HG03565 (cell line): ENCODE data around the gene OR6A2.

Source experiments
- ATAC-seq: cut with Tn5 transposase; IDR thresholded peaks from one replicate; pipeline ENCODE4 v1.9.1; 2021; ENCODE audit warnings: mild to moderate bottlenecking, moderate library complexity; ENCODE audit not compliant: unreplicated experiment

The OR6A2 gene

DNA sequence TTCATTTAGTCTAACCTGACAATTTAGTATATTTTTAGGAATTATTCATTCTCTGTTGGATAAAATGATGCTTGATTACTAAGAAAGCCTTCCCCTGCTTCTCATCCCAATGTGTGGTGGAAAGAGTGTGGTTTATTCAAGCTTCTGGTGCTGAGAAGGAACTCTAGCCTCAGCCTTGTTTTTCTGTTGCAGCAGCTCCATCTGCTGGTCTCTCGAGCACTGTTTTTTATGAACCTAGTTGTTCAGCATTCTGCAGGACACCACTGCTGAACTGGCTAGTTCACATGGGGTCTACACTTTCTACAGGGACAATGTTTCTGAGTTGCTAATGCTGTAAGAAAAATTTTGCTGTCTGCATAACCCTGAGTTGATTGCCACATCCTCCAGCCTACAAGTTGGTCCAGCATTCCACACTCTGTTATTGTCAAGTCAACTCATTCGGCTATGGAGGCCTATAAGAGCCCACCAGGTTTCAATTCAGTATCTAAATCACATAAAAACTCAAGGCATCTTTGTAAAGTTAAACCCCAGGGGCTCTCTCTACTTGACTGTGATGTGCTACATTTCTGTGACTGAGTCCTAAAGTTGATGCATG, 42.0 kb downstream of the OR6A2 start:
- peak; percentile 77 for ATAC-seq

DNA sequence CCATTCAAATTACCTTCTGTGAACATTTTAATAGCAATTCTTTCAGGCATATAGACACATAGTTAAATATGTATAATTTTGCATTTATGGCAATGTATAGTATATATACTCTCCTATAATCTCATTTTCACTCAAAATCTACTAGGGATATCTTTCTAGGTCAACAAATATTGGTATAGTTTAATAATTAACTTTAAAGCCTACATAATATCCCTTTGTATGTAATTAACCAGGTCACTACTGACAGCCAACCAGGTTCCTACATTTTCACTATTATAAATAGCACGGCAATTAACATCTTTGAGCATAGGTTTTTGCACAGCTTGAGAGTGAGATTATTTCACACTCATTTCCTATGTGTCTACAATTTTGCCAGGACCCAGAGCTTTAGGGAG, 43.5 kb downstream of the OR6A2 start:
- ATAC-seq = no peak

DNA sequence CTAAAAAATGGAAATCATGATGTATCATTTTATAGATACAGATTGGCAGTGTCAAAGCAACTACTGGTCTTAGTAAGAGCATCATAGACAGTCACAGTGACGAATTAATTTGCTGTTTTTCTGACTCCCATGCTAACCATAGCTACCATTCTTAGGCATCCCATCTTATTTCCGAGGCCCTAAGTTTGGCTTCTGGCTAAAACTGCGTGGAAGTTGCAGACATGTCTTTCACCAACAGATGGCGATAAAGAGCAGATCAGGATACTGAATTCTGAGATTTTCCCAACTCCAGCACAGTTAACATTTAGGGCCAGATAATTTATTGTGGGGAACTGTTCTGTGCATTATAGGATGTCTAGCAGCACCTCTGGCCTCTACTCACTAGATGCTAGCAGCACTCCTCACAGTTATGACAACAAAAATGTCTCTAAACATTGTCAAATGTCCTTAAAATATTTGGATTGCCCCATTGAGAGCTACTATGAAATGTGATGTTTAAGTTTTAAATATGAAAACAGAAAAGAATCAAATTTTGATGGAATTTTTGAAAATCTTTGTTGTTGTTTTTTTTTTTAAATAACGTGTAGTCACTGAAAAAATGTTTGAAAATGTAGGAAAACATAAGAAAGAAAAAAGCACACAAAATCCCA, 44.1 kb downstream of the OR6A2 start:
- ATAC-seq = no peak

DNA sequence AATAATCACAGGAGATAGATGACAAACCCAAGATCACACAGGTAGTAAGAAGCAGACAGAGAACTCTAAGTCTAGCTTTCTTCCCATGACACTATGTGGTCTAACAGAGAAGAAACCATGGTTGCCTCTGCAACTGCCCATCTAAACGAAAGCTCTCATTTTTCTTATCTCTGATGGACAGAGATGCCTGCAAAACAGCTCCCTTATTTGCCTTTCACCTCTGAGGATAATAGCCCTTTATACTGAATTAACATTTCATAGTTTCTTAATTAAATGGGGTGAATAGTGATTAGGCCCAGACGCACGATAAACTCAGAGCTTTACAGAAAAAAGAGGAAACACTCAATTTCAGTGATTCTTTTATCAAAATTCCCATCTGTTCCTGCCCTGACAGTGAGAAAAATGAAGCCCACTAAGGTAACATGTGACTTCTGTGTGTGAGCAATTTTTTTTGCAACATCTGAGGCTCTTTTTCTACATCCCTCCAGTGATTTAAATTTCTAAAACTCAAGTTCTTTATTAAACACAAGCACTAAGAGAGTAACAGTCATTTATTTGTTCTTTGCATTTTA, 52.3 kb downstream of the OR6A2 start:
- no peak for ATAC-seq

DNA sequence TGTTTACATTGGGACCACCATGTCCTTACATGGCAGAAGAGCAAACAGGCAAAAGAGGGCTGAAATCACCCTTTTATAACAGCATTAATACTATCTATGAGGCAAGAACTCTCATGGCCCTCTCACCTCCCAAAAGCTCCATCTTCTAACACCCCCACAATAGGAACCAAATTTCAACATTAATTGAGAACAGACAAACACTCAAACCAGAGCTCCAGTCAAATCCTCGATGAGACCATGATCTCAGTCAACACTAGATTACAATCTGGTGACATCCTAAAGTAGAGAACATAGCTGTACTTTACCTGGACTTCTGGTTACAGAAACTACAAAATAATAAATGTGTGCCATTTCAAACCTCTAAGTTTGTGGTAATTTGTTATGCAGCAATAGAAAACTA, 52.9 kb downstream of the OR6A2 start:
- no peak for ATAC-seq

DNA sequence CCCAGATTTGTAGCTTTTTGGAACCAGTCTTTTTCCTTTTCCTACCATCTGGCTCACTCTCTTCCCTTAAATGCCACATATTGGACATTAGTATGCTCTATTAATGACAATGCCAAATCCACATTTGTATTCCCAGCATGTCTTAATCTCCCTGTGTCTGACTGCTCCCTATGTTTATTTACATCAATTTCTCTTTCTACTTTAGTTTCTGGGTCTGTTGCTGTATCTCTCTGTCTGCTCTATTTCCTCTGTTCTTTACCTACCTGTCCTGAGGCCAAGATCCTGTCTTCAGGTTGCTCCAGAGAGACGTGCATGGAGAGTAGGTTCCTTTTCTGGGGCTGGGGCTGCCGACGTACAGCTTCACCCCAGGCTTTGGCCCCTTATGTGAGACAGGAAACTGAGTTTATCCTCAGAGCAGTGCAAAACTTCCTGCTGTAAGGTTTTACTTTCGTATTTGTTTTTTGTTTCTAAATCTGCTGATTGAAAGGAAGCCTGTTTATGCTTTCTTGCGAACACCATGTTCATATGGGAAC, 53.3 kb downstream of the OR6A2 start:
- peak; percentile 78 for ATAC-seq

DNA sequence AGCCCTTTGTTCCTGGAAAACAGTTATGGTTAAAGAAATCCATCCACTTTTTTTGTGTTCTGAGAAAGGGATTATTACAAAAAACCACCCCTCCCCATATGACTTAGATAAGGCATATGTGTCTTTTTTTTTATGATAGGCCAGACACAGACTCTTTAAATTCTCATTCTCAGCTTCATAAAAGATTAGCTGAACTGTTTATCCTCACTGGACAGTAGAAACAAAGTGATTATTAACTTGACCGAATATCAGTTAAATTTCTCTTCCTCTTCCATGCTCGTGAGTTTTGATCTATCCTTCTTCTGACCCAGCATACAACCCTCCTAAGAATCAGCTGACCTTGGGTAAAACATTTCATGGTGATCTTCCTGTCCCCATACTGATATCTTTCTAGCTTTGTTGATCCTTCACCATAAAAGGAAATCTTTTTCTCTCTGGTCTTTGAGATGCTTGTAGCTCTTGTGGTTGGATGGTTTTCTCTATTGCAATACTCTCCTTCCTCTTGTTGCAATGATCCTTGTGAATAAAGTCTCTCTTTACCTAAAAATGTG, 53.9 kb downstream of the OR6A2 start:
- ATAC-seq = peak; percentile 54

DNA sequence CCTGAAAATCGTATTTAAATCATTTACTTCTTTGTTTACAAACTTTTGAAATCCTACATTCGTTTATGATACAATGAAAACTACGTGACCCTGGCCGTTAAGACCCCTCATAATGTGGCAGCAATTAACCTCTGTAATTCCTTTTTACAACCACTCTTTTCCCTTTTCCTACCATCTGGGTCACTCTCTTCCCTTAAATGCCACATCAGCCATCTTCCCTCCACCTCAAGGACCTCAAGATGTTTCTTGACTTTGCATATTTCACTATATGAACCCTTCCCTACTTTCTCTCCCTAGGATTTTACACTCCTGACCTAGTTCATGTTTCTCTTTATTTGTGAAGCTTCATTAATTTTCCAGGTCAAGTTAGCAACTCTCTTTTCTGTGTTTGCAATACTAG, 54.5 kb downstream of the OR6A2 start:
- no peak for ATAC-seq

DNA sequence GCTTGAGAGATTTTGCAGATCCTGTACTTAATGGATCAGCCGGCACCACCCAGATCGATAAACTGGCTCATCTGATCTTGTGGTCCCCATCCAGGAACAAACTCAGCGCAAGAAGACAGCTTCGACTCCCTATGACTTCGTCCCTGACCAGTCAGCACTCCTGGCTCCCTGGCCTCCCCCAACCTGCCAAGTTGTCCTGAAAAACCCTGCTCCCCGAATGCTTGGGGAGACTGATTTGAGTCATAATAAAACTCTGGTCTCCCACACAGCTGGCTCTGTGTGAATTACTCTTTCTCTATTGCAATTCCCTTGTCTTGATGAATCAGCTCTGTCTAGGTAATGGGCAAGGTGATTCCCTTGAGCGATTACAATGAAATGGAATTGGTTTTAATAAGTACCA, 57.2 kb downstream of the OR6A2 start:
- no peak for ATAC-seq
